NT2/D1 (cell line): ENCODE measurements around the gene ARL10.

Experiments used
- DNase-seq: peaks from one replicate; pipeline ENCODE4 v3.0.0-alpha.2; 2011; ENCODE audit warnings: low read depth, low spot score
- H3K27me3 ChIP-seq: 2 replicates; pipeline ENCODE4 v1.6.0; 2011; ENCODE audit warnings: mild to moderate bottlenecking; ENCODE audit not compliant: insufficient read length, insufficient read depth
- H3K36me3 ChIP-seq: 2 replicates; pipeline ENCODE4 v1.6.1; 2011; ENCODE audit warnings: mild to moderate bottlenecking, low read length, mixed read lengths; ENCODE audit not compliant: insufficient read depth, insufficient read length
- H3K4me1 ChIP-seq: 2 replicates; pipeline ENCODE4 v1.5.1; 2011; ENCODE audit not compliant: insufficient read depth, insufficient read length
- H3K4me3 ChIP-seq: 2 replicates; pipeline ENCODE4 v1.5.1; 2011; ENCODE audit warnings: low read depth; ENCODE audit not compliant: insufficient read length
- H3K9ac ChIP-seq: 2 replicates; pipeline ENCODE4 v1.6.0; 2011; ENCODE audit warnings: low read depth; ENCODE audit not compliant: insufficient read length
- H3K9me3 ChIP-seq: 2 replicates; pipeline ENCODE4 v1.5.1; 2011; ENCODE audit warnings: mild to moderate bottlenecking, low read length; ENCODE audit not compliant: insufficient read depth
- SUZ12 ChIP-seq: IDR thresholded peaks from 2 replicates; pipeline ENCODE4 v1.6.1; 2011; ENCODE audit not compliant: insufficient read length, insufficient read depth; ENCODE audit errors: extremely low read depth
- YY1 ChIP-seq: IDR thresholded peaks from 2 replicates; pipeline ENCODE4 v1.6.1; 2011; ENCODE audit not compliant: insufficient read length, insufficient read depth
- ZNF274 ChIP-seq: IDR thresholded peaks from 2 replicates; pipeline ENCODE4 v1.6.1; 2011; ENCODE audit warnings: mild to moderate bottlenecking, low read depth, low read length

The ARL10 gene

DNA sequence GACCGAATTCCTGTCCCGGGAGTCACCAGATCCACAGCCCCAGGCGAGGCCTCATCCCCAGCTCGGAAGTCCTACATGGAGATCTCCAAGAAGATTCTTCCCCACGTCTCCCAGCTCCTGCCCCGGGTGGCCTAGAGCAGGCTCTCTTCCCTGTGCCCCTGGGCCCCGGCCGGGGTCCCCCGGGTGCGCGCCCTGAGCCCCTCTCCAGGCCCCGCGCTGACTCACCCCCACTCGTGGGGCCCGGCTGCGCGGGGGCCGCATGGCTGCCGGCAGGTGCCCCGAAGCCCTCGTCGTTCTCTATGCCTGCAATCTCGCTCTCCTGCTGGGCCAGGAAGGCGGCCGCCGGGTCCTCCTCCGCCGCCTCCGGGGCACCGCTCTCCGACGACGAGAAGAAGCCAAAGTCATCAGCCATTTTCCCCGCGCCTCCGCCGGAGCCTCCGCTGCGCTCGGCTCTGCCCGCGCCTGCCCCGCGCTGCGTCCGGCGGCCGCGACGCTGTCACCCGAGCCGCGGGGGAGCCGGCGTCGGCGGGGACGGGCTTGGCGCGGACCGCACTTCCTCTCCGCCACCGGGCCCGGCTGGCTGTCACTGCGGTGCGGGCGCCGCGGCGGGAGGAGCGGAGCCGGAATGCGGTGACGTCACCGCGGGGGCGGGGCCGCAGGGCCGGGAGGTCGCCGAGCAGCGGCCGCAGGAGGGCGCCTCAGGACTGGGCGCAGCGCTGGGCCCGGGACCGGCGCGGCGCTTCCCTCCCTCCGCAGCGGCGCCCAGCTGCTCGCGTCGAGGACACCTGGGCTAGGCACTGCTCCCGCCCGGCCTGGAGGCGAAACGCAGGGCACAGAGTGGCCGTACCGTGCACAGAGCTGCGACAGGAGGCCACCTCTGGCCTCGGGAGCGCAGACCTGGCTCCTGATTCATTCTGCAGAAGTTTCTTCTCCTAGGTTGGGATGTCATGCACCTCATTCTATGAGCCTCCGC is 51.0 kb downstream of the ARL10 start, which contains the start of gene CLTB:
CLTB (minus strand) TSS at position 588 of the 973 bp plus-strand sequence; CDS start at position 412, 176 bp downstream.
- TF ChIP-seq SUZ12 (no peak), ZNF274 (no peak), YY1 (no peak)
- peaks cover 4% of the 10 kb centered on the region for H3K36me3 ChIP-seq
- H3K9me3 ChIP-seq, result peaks cover 27% of the 10 kb centered on the region
- peaks cover 9% of the 10 kb centered on the region for H3K27me3 ChIP-seq
- DNase-seq, result peak; percentile 71
- peak within 1 kb of the TSS; percentile 74 for H3K4me3 ChIP-seq
- peak within 1 kb of the TSS; percentile 82 for H3K9ac ChIP-seq
- H3K4me1 ChIP-seq, result peaks cover 3% of the 10 kb centered on the region

DNA sequence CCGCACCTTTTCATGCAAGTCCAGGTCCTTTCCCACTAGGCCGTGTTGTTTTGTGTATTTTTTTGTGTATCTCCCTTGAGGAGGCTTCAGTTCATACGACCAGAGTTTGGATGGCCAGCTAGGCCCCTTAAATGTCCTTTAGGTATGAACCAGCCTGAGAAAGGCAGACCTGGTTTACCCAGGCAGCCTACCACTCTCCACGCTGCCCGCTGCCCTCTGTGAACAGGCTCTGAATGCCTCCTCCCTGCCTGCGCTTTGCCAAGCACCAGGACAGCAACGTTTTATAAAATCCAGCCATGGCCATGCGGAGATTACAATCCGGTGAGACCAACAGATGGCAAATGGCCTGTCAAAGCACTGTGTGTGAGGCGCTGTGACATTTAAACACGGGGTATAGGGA is 51.7 kb downstream of the ARL10 start:
- H3K4me1 ChIP-seq, result peaks cover 3% of the 10 kb centered on the region
- DNase-seq, result no peak
- peaks cover 9% of the 10 kb centered on the region for H3K27me3 ChIP-seq
- peaks cover 28% of the 10 kb centered on the region for H3K9me3 ChIP-seq
- peak overlapping the region; percentile 32 for H3K9ac ChIP-seq
- peaks cover 4% of the 10 kb centered on the region for H3K36me3 ChIP-seq
- TF ChIP-seq ZNF274, result no peak
- H3K4me3 ChIP-seq, result no peak overlapping the region

DNA sequence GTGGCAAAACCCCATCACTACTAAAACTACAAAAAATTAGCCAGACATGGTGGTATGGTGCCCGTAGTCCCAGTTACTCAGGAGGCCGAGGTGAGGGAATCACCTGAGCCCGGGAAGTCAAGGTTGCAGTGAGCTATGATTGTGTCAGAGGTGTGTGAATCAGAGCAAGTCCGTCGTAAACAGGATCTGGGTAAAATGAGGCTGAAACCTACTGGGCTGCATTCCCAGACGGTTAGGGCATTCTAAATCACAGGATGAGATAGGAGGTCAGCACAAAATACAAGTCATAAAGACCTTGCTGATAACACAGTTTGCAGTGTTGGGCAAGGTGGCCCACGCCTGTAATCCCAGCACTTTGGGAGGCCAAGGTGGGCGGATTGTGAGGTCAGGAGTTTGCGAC is 53.0 kb downstream of the ARL10 start:
- peaks cover 9% of the 10 kb centered on the region for H3K27me3 ChIP-seq
- TF ChIP-seq SUZ12, result no peak
- TF ChIP-seq ZNF274, result no peak
- TF ChIP-seq YY1, result no peak
- no peak overlapping the region for H3K4me3 ChIP-seq
- H3K9ac ChIP-seq, result no peak overlapping the region
- H3K36me3 ChIP-seq, result peaks cover 1% of the 10 kb centered on the region
- DNase-seq, result no peak
- H3K4me1 ChIP-seq, result peaks cover 3% of the 10 kb centered on the region
- peaks cover 28% of the 10 kb centered on the region for H3K9me3 ChIP-seq

GRCh38 chr5:176420086-176420485 is 54.8 kb downstream of the ARL10 start:
- Histone ChIP-seq H3K9ac (no peak overlapping the region), H3K4me3 (no peak overlapping the region)
- TF ChIP-seq SUZ12, result no peak
- no peak for TF ChIP-seq YY1
- no peak for TF ChIP-seq ZNF274

DNA sequence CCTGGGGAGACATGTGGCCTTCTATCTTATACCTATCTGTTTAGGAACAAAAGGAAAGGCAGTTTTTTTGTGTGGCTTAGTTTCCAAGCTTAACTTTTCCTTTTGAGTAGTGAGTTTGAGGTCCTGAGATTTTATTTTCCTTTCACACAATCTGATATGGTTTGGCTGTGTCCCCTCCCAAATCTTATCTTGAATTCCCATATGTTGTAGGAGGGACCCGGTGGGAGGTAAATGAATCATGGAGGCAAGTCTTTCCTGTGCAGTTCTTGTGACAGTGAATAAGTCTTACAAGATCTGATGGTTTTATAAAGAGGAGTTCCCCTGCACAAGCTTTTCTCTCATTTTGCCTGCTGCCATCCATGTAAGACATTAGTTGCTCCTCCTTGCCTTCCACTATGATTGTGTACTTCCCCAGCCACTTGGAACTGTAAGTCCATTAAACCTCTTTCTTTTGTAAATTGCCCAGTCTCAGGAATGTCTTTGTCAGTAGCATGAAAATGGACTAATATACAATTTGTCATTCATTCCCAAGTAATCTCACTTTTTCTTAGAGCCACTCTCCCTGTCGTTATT is 55.8 kb downstream of the ARL10 start:
- H3K4me1 ChIP-seq, result peaks cover 3% of the 10 kb centered on the region
- no peak for DNase-seq
- H3K27me3 ChIP-seq, result peaks cover 9% of the 10 kb centered on the region

More at GRCh38 chr5:176420086-176420485, 54.8 kb downstream of the ARL10 start:
- peaks cover 9% of the 10 kb centered on the region for H3K27me3 ChIP-seq
- H3K4me1 ChIP-seq, result peaks cover 3% of the 10 kb centered on the region
- peaks cover 28% of the 10 kb centered on the region for H3K9me3 ChIP-seq
- no peaks in the 10 kb centered on the region for H3K36me3 ChIP-seq
- DNase-seq, result no peak

GRCh38 chr5:176424181-176424580 is 58.9 kb downstream of the ARL10 start:
- Histone ChIP-seq H3K9me3 (peaks cover 13% of the 10 kb centered on the region), H3K36me3 (no peaks in the 10 kb centered on the region), H3K4me1 (no peaks in the 10 kb centered on the region), H3K27me3 (no peaks in the 10 kb centered on the region), H3K4me3 (no peak overlapping the region), H3K9ac (no peak overlapping the region)
- no peak for DNase-seq
- TF ChIP-seq ZNF274 (no peak), SUZ12 (no peak), YY1 (no peak)

More for the DNA sequence above, 55.8 kb downstream of the ARL10 start:
- H3K36me3 ChIP-seq, result no peaks in the 10 kb centered on the region
- H3K4me3 ChIP-seq, result no peak overlapping the region
- peaks cover 28% of the 10 kb centered on the region for H3K9me3 ChIP-seq
- no peak overlapping the region for H3K9ac ChIP-seq
- TF ChIP-seq SUZ12 (no peak), ZNF274 (no peak), YY1 (no peak)

DNA sequence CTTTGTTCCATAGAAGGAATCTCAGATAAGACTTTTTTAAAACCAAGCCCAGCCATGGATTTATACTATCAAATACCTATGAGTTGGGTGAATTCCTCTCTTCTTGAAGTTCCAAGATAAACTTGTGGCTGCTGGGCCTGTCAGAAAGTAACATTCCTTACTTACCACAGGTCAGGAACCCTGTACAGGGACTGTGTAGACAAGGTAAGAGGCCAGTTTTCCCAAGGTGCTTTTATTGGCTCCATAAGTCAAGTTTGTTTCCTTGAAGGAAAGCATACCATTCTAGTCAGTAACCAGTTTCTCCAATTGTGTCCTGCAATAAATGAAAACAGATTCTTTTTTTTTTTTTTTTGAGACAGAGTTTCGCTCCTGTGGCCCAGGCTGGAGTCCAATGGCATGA is 59.9 kb downstream of the ARL10 start:
- no peak overlapping the region for H3K9ac ChIP-seq
- DNase-seq, result no peak
- no peaks in the 10 kb centered on the region for H3K27me3 ChIP-seq
- H3K36me3 ChIP-seq, result no peaks in the 10 kb centered on the region
- peaks cover 11% of the 10 kb centered on the region for H3K9me3 ChIP-seq
- no peaks in the 10 kb centered on the region for H3K4me1 ChIP-seq
- TF ChIP-seq SUZ12 (no peak), YY1 (no peak), ZNF274 (no peak)
- H3K4me3 ChIP-seq, result no peak overlapping the region
